Prostate gland (tissue), 2 donors: ENCODE measurements around the gene ACOX1. TPM values are rescaled to one million over a fixed set of nuclear protein-coding genes. Genes with fewer than 3 reads are reported as not detected.

Experiments
- DNase-seq: peaks from one replicate; pipeline ENCODE4 v3.0.0-alpha.2; 2019; ENCODE audit warnings: low spot score
- H3K27ac ChIP-seq, 2 donors: fragments of 200-600 bp; sonication (generic); 2 replicates each; pipeline ENCODE4 v1.5.1; 2017 to 2019
- H3K27me3 ChIP-seq: fragments of 200-600 bp; sonication (generic); replicated peaks from 2 replicates; pipeline ENCODE4 v1.5.1; 2019; ENCODE audit not compliant: insufficient read depth
- H3K36me3 ChIP-seq, 2 donors: fragments of 200-600 bp; sonication (generic); 1 replicate in 1 of 2; 2 replicates in 1 of 2; pipeline versions ENCODE4 v1.5.1 to v1.8.1; 2017 to 2019
- H3K4me1 ChIP-seq: fragments of 200-600 bp; sonication (generic); replicated peaks from 2 replicates; pipeline ENCODE4 v1.5.1; 2019
- H3K4me3 ChIP-seq, 2 donors: fragments of 200-600 bp; sonication (generic); 2 replicates each; pipeline ENCODE4 v1.5.1; 2017 to 2019
- H3K9me3 ChIP-seq: fragments of 200-600 bp; sonication (generic); 2 replicates; pipeline ENCODE4 v1.5.1; 2017
- POLR2A ChIP-seq: fragments of 450-650 bp; IDR thresholded peaks from one replicate; pipeline ENCODE4 v1.6.1; 2016; ENCODE audit warnings: antibody characterized with exemption, mild to moderate bottlenecking
- POLR2AphosphoS5 ChIP-seq: sonication (generic); formaldehyde crosslinking; IDR thresholded peaks from one replicate; pipeline ENCODE4 v1.6.1; 2017; ENCODE audit warnings: antibody characterized with exemption
- WGBS: methylation state at CpG from one replicate; pipeline ENCODE4 v1.1.5; 2018; 5-methylcytosine and 5-hydroxymethylcytosine counted together
- intact Hi-C: fragments of 100-400 bp; cut with DNase I; formaldehyde crosslinking; loops from one replicate; pipeline ENCODE4 v1.14.2; 2022
- total RNA-seq, 2 donors: library from RNA; depleted of rRNA; stranded (reverse); fragments of >200 nt; gene quantifications; one replicate each; pipeline ENCODE4 v1.1.0, GENCODE V29; 2016
- TF ChIP-seq, protein P1 (sequence below), 4 experiments: fragments of 200-600 bp in 2 of 4; fragments of 450-650 bp in 2 of 4; sonication (generic) in 2 of 4; IDR thresholded peaks; 1 replicate in 3 of 4; 2 replicates in 1 of 4; pipeline ENCODE4 v1.5.1; 2016 to 2019; ENCODE audit warnings: antibody characterized with exemption in 4 of 4, mild to moderate bottlenecking in 2 of 4, moderate library complexity in 2 of 4

The ACOX1 gene
- total RNA-seq, 2 donors from 2014 or later: 75.5 to 79.0 TPM

DNA sequence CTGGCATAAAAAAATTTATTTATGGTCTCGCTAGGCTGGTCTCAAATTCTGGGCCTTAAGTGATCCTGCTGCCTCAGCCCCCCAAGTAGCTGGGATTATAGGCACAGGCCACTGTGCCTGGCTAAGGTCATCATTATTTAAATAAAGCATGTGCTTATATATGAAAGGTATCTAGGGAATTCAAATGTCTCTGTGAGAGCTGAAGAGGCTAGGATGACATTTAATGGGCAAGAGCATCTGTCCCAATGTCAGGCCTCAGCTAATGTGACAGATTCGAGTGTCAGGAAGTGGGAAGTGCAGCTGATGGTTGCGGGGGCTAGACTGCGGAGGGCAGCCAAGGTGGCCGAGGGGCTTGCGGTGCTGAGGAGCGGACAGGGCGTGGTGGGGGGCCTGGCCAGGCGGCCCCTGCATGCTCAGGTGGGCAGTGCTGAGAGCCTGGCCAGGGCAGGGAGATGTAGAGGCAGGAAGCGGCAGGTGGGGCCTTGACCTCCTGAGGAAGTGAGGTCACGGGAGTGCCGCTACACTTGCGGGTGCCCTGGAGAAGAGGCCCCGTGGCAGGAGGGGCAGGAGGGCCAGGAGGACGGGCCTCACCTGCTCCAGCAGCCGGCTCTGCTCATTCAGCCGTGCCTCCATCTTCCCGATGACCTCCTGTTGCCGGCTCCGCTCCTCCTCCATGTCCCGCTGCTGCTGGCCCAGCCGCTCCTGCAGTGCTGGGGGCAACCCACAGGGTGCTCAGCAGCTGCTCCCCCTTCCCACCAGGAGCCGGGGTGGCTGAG is 61.6 kb downstream of the ACOX1 start:
- intact Hi-C loops: no loop called here
- Histone ChIP-seq H3K4me1 (no peaks in the 10 kb centered on the region), H3K27me3 (no peaks in the 10 kb centered on the region), H3K27ac (no peak overlapping the region), H3K9me3 (no peaks in the 10 kb centered on the region), H3K36me3 (no peaks in the 10 kb centered on the region), H3K4me3 (no peak overlapping the region)
- TF ChIP-seq, protein P1, sequence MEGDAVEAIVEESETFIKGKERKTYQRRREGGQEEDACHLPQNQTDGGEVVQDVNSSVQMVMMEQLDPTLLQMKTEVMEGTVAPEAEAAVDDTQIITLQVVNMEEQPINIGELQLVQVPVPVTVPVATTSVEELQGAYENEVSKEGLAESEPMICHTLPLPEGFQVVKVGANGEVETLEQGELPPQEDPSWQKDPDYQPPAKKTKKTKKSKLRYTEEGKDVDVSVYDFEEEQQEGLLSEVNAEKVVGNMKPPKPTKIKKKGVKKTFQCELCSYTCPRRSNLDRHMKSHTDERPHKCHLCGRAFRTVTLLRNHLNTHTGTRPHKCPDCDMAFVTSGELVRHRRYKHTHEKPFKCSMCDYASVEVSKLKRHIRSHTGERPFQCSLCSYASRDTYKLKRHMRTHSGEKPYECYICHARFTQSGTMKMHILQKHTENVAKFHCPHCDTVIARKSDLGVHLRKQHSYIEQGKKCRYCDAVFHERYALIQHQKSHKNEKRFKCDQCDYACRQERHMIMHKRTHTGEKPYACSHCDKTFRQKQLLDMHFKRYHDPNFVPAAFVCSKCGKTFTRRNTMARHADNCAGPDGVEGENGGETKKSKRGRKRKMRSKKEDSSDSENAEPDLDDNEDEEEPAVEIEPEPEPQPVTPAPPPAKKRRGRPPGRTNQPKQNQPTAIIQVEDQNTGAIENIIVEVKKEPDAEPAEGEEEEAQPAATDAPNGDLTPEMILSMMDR (IDR thresholded peaks at IDR 0.05): no peak
- DNase-seq: no peak
- WGBS: 86% methylated on average over 22 of the region's 23 CpGs

DNA sequence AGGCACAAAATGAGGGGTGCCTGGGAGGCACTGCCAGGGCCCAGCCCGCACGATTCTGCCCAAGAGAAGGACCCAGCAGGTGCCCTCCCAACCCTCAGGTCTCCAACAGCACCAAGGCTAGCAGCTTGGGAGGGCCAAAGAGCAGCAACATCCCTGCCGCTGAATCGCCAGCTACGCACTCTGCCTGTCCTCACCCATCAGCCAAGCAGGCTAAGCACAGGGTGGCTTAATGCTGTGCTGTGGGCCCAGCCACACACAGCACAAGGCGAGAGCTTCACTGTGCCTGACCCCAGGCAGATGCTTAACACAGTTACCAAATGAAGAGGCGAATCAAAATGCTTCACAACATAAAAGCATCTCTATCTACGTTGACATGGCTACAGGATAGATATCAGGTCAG is 63.7 kb downstream of the ACOX1 start:
- intact Hi-C loops: no loop called here

DNA sequence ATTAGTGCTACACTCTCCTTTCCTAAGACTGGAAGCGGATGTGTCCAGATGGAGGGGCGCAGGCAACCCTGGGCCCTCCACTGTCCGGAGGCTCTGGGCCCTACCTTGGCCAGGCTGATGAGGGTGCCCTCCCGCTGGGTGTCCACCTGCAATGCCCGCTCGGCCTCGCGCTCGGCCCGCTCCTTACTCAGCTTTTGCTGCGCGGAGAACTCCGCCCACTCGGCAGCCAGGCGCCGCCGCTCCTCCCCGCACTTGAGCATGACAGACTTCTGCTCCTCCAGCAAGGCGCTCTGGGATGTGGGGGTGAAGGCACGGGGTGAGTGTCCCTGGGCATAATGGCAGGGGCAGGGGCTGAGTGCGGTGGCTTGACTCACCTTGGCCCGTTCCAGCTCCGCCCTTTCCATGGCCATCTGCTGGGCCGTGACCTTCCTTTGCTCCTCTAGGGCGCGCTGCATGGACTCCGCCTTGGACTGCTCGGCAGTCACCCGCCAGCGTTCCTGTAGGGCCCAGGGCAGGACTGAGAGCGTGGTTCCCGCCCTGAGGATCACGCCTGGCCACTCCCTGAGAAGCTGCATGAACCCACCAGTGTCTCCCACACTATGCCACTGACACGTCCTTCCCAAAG is 64.2 kb downstream of the ACOX1 start:
- no peak for TF ChIP-seq POLR2A
- no peak for TF ChIP-seq POLR2AphosphoS5
- TF ChIP-seq, protein P1 (IDR thresholded peaks at IDR 0.05): no peak
- no peak for DNase-seq
- Histone ChIP-seq H3K36me3 (no peaks in the 10 kb centered on the region), H3K27ac (no peak overlapping the region), H3K9me3 (no peaks in the 10 kb centered on the region), H3K4me3 (no peak overlapping the region), H3K27me3 (no peaks in the 10 kb centered on the region), H3K4me1 (peaks cover 8% of the 10 kb centered on the region)
- 93% methylated on average over 34 of the region's 34 CpGs for WGBS
- intact Hi-C loops: no loop called here

More for the DNA sequence above, 63.7 kb downstream of the ACOX1 start:
- no peaks in the 10 kb centered on the region for H3K36me3 ChIP-seq
- no peak overlapping the region for H3K27ac ChIP-seq
- TF ChIP-seq, protein P1 (IDR thresholded peaks at IDR 0.05): no peak
- TF ChIP-seq POLR2A: no peak
- TF ChIP-seq POLR2AphosphoS5: no peak
- no peaks in the 10 kb centered on the region for H3K9me3 ChIP-seq
- no peak for DNase-seq
- 89% methylated on average over 8 of the region's 8 CpGs for WGBS
- H3K27me3 ChIP-seq: no peaks in the 10 kb centered on the region
- peaks cover 3% of the 10 kb centered on the region for H3K4me1 ChIP-seq
- no peak overlapping the region for H3K4me3 ChIP-seq

DNA sequence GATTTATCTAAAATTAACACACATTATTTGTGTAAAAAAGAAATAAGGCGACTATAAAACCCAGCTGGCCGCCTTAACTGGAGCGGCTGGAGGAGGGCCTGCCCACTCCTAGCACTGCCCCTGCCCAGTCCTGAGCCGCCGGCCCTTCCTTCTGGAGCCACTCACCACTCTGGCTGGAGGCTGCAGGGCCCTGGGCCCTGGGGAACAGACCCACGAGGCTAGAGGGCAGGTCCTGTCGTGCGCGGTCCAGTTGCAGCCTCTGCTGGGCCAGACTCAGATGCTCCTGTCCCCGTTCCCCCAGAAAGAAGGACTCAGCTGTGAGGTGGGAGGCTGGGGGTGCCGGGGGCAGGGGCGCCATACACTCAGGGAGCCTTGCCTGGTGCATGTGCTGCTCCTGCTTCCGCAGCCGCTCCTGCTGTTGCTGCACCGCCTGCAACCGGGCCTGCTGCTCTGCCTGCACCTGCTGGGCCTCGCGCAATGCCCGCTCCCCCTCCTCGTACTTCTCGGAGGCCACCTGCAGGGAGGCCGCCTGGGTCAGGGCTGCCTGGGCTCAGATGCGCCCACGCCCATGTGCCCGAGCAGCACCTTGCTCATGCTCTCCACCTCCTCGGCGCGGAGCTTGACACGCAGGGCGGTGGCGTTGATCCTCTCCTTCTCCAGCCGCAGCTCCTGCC is 65.3 kb downstream of the ACOX1 start:
- H3K36me3 ChIP-seq: no peaks in the 10 kb centered on the region
- H3K27me3 ChIP-seq: no peaks in the 10 kb centered on the region
- H3K4me3 ChIP-seq: no peak overlapping the region
- no peak overlapping the region for H3K27ac ChIP-seq
- no peak for DNase-seq
- H3K9me3 ChIP-seq: no peaks in the 10 kb centered on the region
- intact Hi-C loops: no loop called here
- 94% methylated on average over 32 of the region's 32 CpGs for WGBS
- no peak for TF ChIP-seq POLR2AphosphoS5
- H3K4me1 ChIP-seq: peaks cover 14% of the 10 kb centered on the region

DNA sequence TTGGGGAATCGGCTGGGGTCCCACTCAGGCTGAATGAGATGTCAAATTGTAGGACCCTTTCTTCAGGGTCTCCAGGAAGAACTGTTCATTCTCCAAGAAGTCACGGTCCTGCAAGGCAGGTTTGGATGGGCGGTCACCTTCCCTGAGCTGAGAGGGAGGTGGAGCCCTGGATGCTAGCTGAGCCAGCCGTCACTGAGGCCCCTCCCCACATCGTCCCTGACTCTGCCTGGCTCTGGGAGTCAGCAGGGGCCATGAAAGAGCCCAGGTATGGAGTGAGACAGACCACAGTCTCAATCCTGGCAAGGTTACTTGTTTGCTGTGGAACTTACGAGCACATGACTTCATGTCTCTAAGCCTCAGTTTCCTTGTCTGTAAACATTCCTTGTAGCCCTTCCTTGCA is 68.3 kb downstream of the ACOX1 start:
- WGBS: 50% methylated on average over 6 of the region's 6 CpGs
- peak overlapping the region; percentile 59 to 64 for H3K27ac ChIP-seq
- no peak for TF ChIP-seq POLR2A
- no peaks in the 10 kb centered on the region for H3K27me3 ChIP-seq
- no peaks in the 10 kb centered on the region for H3K36me3 ChIP-seq
- DNase-seq: peak; percentile 43
- no peaks in the 10 kb centered on the region for H3K9me3 ChIP-seq
- H3K4me1 ChIP-seq: peaks cover 14% of the 10 kb centered on the region
- intact Hi-C loops: no loop called here
- H3K4me3 ChIP-seq: no peak overlapping the region
